Esophagus muscularis mucosa (tissue), 3 donors: Measurements from ENCODE around the gene IL12RB1.

Experiments used
- CTCF ChIP-seq, 3 experiments: fragments of 200-600 bp in 2 of 3; fragments of 450-650 bp in 1 of 3; sonication (generic) in 2 of 3; IDR thresholded peaks; one replicate each; pipeline ENCODE4 v1.5.1; 2017 to 2019; ENCODE audit warnings: antibody characterized with exemption in 3 of 3, mild to moderate bottlenecking in 2 of 3, moderate library complexity in 1 of 3
- POLR2A ChIP-seq: fragments of 450-650 bp; IDR thresholded peaks from one replicate; pipeline ENCODE4 v1.6.1; 2017; ENCODE audit warnings: antibody characterized with exemption, moderate library complexity, mild to moderate bottlenecking, low read depth

DNA sequence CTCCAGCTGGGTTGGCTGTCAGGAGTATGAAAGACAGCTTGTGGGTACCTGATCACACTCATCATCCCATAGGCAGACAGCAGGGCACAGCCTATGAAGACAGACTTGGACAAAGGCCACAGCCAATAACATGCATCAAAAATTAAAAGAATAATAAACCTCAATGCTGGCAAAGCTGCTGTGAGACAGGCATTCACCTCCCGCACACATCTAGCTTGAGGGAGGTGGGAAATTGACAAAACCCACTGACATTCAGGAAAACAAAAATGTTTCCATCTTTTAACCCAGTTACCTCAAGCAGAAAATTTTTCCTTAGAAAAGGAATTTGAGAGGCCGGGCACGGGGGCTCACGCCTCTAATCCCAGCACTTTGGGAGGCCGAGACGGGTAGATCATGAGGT is 14.4 kb downstream of the IL12RB1 start:
- TF ChIP-seq CTCF (IDR thresholded peaks at IDR 0.05) (no peak), POLR2A (no peak)
